Esophagus muscularis mucosa (tissue), 4 donors: ENCODE data around the gene CSE1L. TPM values are rescaled to one million over a fixed set of nuclear protein-coding genes. Genes with fewer than 3 reads are reported as not detected.
"Not testable (repeated sequence)": the region's sequence is repeated elsewhere in the genome, so short reads cannot be mapped to it uniquely, and the experiment has no call there.

Source experiments
- DNase-seq: peaks from one replicate; pipeline ENCODE4 v3.0.0-alpha.2; 2017; ENCODE audit errors: extremely low spot score
- H3K27ac ChIP-seq, 4 donors: fragments of 200-600 bp; sonication (generic); replicated peaks in 1 of 4; 1 replicate in 3 of 4; 2 replicates in 1 of 4; pipeline ENCODE4 v1.5.1; 2016 to 2019; ENCODE audit warnings: mild to moderate bottlenecking in 1 of 4
- H3K27me3 ChIP-seq, 4 donors: fragments of 200-600 bp; sonication (generic); one replicate each; pipeline versions ENCODE4 v1.5.1 to v1.6.0; 2016 to 2019
- H3K36me3 ChIP-seq, 4 donors: fragments of 200-600 bp; sonication (generic); one replicate each; pipeline ENCODE4 v1.5.1; 2016 to 2019
- H3K4me1 ChIP-seq, 4 donors: fragments of 200-600 bp; sonication (generic); one replicate each; pipeline ENCODE4 v1.5.1; 2016 to 2019
- H3K4me3 ChIP-seq, 4 donors: fragments of 200-600 bp; sonication (generic); 1 replicate in 2 of 4; 2 replicates in 2 of 4; pipeline ENCODE4 v1.5.1; 2016 to 2019; ENCODE audit warnings: mild to moderate bottlenecking in 4 of 4, moderate library complexity in 1 of 4
- H3K9me3 ChIP-seq, 4 donors: fragments of 200-600 bp; sonication (generic); 1 replicate in 3 of 4; 2 replicates in 1 of 4; pipeline ENCODE4 v1.5.1; 2016 to 2019
- CTCF ChIP-seq, 3 experiments: fragments of 200-600 bp in 2 of 3; fragments of 450-650 bp in 1 of 3; sonication (generic) in 2 of 3; IDR thresholded peaks; one replicate each; pipeline ENCODE4 v1.5.1; 2017 to 2019; ENCODE audit warnings: antibody characterized with exemption in 3 of 3, mild to moderate bottlenecking in 2 of 3, moderate library complexity in 1 of 3
- EP300 ChIP-seq: sonication (generic); formaldehyde crosslinking; IDR thresholded peaks from one replicate; pipeline ENCODE4 v1.6.1; 2017; ENCODE audit warnings: antibody characterized with exemption
- POLR2A ChIP-seq: fragments of 450-650 bp; IDR thresholded peaks from one replicate; pipeline ENCODE4 v1.6.1; 2017; ENCODE audit warnings: antibody characterized with exemption, moderate library complexity, mild to moderate bottlenecking, low read depth
- POLR2AphosphoS5 ChIP-seq, 2 donors: sonication (generic); formaldehyde crosslinking; IDR thresholded peaks; one replicate each; pipeline ENCODE4 v1.6.1; 2017; ENCODE audit warnings: antibody characterized with exemption in 2 of 2
- WGBS: methylation state at CpG from one replicate; pipeline ENCODE4 v1.1.5; 2018; 5-methylcytosine and 5-hydroxymethylcytosine counted together
- intact Hi-C: fragments of 100-400 bp; cut with DNase I; formaldehyde crosslinking; loops from one replicate; pipeline ENCODE4 v1.15.1; 2023
- total RNA-seq, 4 donors: library from RNA; depleted of rRNA; stranded (reverse); fragments of >200 nt; gene quantifications; one replicate each; pipeline versions ENCODE4 v1.1.0 to v1.2.1, GENCODE V29; 2016

The CSE1L gene
- total RNA-seq, 4 donors from 2014 or later, result 33.8 to 41.3 (median 39.2) TPM

- H3K27ac ChIP-seq, result no peak overlapping the region
These were observed 73.9 kb downstream of the CSE1L start for GRCh38 chr20:49119988-49120387.

GRCh38 chr20:49122920-49123319 is 76.8 kb downstream of the CSE1L start:
- Histone ChIP-seq H3K36me3 (peaks cover 45 to 87% (median 66%) of the 10 kb centered on the region in 4 donors), H3K4me1 (no peaks in the 10 kb centered on the region), H3K9me3 (no peaks in the 10 kb centered on the region), H3K4me3 (no peak overlapping the region), H3K27me3 (no peaks in the 10 kb centered on the region), H3K27ac (no peak overlapping the region)
- TF ChIP-seq CTCF (IDR thresholded peaks at IDR 0.05) (no peak), POLR2A (no peak), EP300 (no peak), POLR2AphosphoS5 (IDR thresholded peaks at IDR 0.05) (no peak)
- DNase-seq, result no peak
- WGBS, result 93% methylated on average over 10 of the region's 13 CpGs
- intact Hi-C loops, result no loop called here

More at GRCh38 chr20:49119988-49120387, 73.9 kb downstream of the CSE1L start:
- no peak for DNase-seq
- Histone ChIP-seq H3K27me3 (no peaks in the 10 kb centered on the region), H3K4me1 (no peaks in the 10 kb centered on the region), H3K4me3 (no peak overlapping the region), H3K36me3 (peaks cover 59 to 95% (median 86%) of the 10 kb centered on the region in 4 donors), H3K9me3 (no peaks in the 10 kb centered on the region)
- WGBS, result 91% methylated on average over 3 of the region's 7 CpGs
- intact Hi-C loops, result no loop called here
- TF ChIP-seq POLR2A (no peak), POLR2AphosphoS5 (IDR thresholded peaks at IDR 0.05) (no peak)

- no peak for DNase-seq
- Histone ChIP-seq H3K4me3 (no peak overlapping the region), H3K27me3 (no peaks in the 10 kb centered on the region), H3K36me3 (peaks cover 39 to 81% (median 57%) of the 10 kb centered on the region in 4 donors), H3K4me1 (no peaks in the 10 kb centered on the region), H3K27ac (no peak overlapping the region), H3K9me3 (no peaks in the 10 kb centered on the region)
- intact Hi-C loops, result no loop called here
- 97% methylated on average over 10 of the region's 10 CpGs for WGBS
- TF ChIP-seq POLR2AphosphoS5 (IDR thresholded peaks at IDR 0.05) (no peak), CTCF (IDR thresholded peaks at IDR 0.05) (no peak), POLR2A (no peak), EP300 (no peak)
These were observed 77.9 kb downstream of the CSE1L start for GRCh38 chr20:49123982-49124381.

GRCh38 chr20:49132995-49133478 is 86.9 kb downstream of the CSE1L start:
- 38% methylated on average over 5 of the region's 5 CpGs for WGBS
- Histone ChIP-seq H3K4me3 (no peak overlapping the region), H3K36me3 (peaks cover 5 to 65% (median 42%) of the 10 kb centered on the region in 4 donors), H3K9me3 (no peaks in the 10 kb centered on the region), H3K27ac (peak overlapping the region in 2 of 4 donors; percentile 24 to 59), H3K27me3 (no peaks in the 10 kb centered on the region), H3K4me1 (peaks cover 0 to 11% (median 10%) of the 10 kb centered on the region in 4 donors)
- no peak for TF ChIP-seq POLR2A
- TF ChIP-seq CTCF (IDR thresholded peaks at IDR 0.05), result peak; percentile 55 to 68 (median 60)
- intact Hi-C loops, result loop anchor here (1.0 kb wide), 1 partner anchor 84 kb away; no protein-coding TSS in a partner anchor
- no peak for DNase-seq

- Histone ChIP-seq H3K4me3 (no peak overlapping the region), H3K9me3 (no peaks in the 10 kb centered on the region), H3K4me1 (peaks cover 0 to 11% (median 10%) of the 10 kb centered on the region in 4 donors), H3K27ac (peak overlapping the region in 2 of 4 donors; percentile 24 to 59), H3K27me3 (no peaks in the 10 kb centered on the region), H3K36me3 (peaks cover 4 to 63% (median 40%) of the 10 kb centered on the region in 4 donors)
- TF ChIP-seq POLR2AphosphoS5 (IDR thresholded peaks at IDR 0.05), result no peak
- TF ChIP-seq CTCF (IDR thresholded peaks at IDR 0.05), result no peak
- TF ChIP-seq POLR2A, result no peak
- no peak for TF ChIP-seq EP300
- no peak for DNase-seq
- intact Hi-C loops, result loop anchor here (1.0 kb wide), 1 partner anchor 84 kb away; no protein-coding TSS in a partner anchor
- WGBS, result 66% methylated on average over 3 of the region's 3 CpGs
These were observed 87.5 kb downstream of the CSE1L start for GRCh38 chr20:49133571-49133970.

GRCh38 chr20:49134797-49135196 is 88.7 kb downstream of the CSE1L start:
- H3K36me3 ChIP-seq, result peaks cover 4 to 69% (median 40%) of the 10 kb centered on the region in 4 donors
- H3K9me3 ChIP-seq, DNase-seq, H3K27me3 ChIP-seq, H3K4me3 ChIP-seq, intact Hi-C loops, H3K27ac ChIP-seq: not testable (repeated sequence)
- 87% methylated on average over 8 of the region's 8 CpGs for WGBS
- peaks cover 0 to 11% (median 10%) of the 10 kb centered on the region in 4 donors for H3K4me1 ChIP-seq
